K562 (cell line): ENCODE data around the gene FZD8. TPM values are rescaled to one million over a fixed set of nuclear protein-coding genes. Genes with fewer than 3 reads are reported as not detected.
A peak's percentile ranks its signal among the peaks of the same experiment; 100 is the strongest.

Source experiments
- ATF1 ChIP-seq, 2 experiments: fragments of 450-650 bp in 1 of 2; IDR thresholded peaks; 2 replicates each; pipeline ENCODE4 v1.6.1; 2016; ENCODE audit warnings: missing compliant biosample characterization in 1 of 2, missing genetic modification characterization in 1 of 2
- CREB1 ChIP-seq, 2 experiments: sonication (generic) in 1 of 2; formaldehyde crosslinking in 1 of 2; IDR thresholded peaks; 2 replicates each; pipeline versions ENCODE4 v1.6.1 to v1.8.0; 2012 to 2022; ENCODE audit warnings: inconsistent platforms in 1 of 2, mild to moderate bottlenecking in 1 of 2, missing genetic modification reagents in 1 of 2, moderate library complexity in 1 of 2
- KDM2B ChIP-seq: fragments of 250-450 bp; sonication (Bioruptor Pico); IDR thresholded peaks from 2 replicates; pipeline ENCODE4 v1.8.0; 2021; ENCODE audit warnings: mild to moderate bottlenecking, moderate library complexity
- L3MBTL2 ChIP-seq: fragments of 450-650 bp; IDR thresholded peaks from 2 replicates; pipeline ENCODE4 v1.6.1; 2016; ENCODE audit warnings: mild to moderate bottlenecking, moderate library complexity
- MAZ ChIP-seq, 2 experiments: fragments of 450-650 bp in 1 of 2; sonication (generic) in 1 of 2; formaldehyde crosslinking; IDR thresholded peaks in 1 of 2; conservative IDR thresholded peaks in 1 of 2; 2 replicates each; pipeline versions ENCODE4 v1.4.0 to v1.5.0; 2020; ENCODE audit warnings: mild to moderate bottlenecking in 1 of 2, missing genetic modification reagents in 1 of 2
- NFIC ChIP-seq: fragments of 450-650 bp; IDR thresholded peaks from 2 replicates; pipeline ENCODE4 v1.6.1; 2017; ENCODE audit warnings: mild to moderate bottlenecking, inconsistent platforms
- ZEB2 ChIP-seq: fragments of 450-650 bp; IDR thresholded peaks from 2 replicates; pipeline ENCODE4 v1.6.1; 2016
- polyA plus RNA-seq, 8 experiments: library from polyadenylated mRNA; depleted of rRNA in 4 of 8; stranded (reverse) in 5 of 8; unstranded in 3 of 8; fragments of >200 nt; fragmentation: Nextera tagmentation in 2 of 8; fragmentation: Illumina TruSeq in 1 of 8; extraction: Ambion mirVana in 2 of 8; extraction: Trizol in 1 of 8; gene quantifications; 2 replicates each; pipeline versions ENCODE4 v1.2.1 to v1.2.3, GENCODE V29; 2011 to 2014; ENCODE audit warnings: inconsistent platforms in 1 of 8, missing spikeins in 1 of 8
- total RNA-seq, 7 experiments: library from RNA; depleted of rRNA in 6 of 7; stranded (reverse); fragments of >200 nt in 6 of 7; fragmentation: Illumina TruSeq in 2 of 7; extraction: Trizol in 2 of 7; gene quantifications; 2 replicates each; pipeline versions ENCODE4 v1.2.1 to v1.2.3, GENCODE V29; 2011 to 2021; ENCODE audit warnings: low replicate concordance in 1 of 7
- TF ChIP-seq, protein P1 (sequence below), 2 experiments: fragments of 450-650 bp; formaldehyde crosslinking in 1 of 2; IDR thresholded peaks; 2 replicates each; pipeline versions ENCODE4 v1.4.0 to v1.6.1; 2014 to 2020; ENCODE audit warnings: mild to moderate bottlenecking in 2 of 2, borderline replicate concordance in 1 of 2, low read depth in 1 of 2
- TF ChIP-seq, protein P2 (sequence below), 2 experiments: fragments of 450-650 bp; IDR thresholded peaks; 2 replicates each; pipeline ENCODE4 v1.6.1; 2016
- TF ChIP-seq, protein P3 (sequence below): sonication (generic); formaldehyde crosslinking; IDR thresholded peaks from 2 replicates; pipeline ENCODE4 v1.9.0; 2022; ENCODE audit warnings: mild to moderate bottlenecking, missing genetic modification reagents
- TF ChIP-seq, protein P4 (sequence below): IDR thresholded peaks from 2 replicates; pipeline ENCODE4 v1.6.1; 2016; ENCODE audit warnings: missing genetic modification characterization, missing compliant biosample characterization

The FZD8 gene
- total and polyA plus RNA-seq, 9 of the 15 experiments (the other 6 are each of a cell fraction or from before 2014, with no cell fraction given) = 0.03 to 1.2 (median 0.16) TPM; not detected in 1

DNA sequence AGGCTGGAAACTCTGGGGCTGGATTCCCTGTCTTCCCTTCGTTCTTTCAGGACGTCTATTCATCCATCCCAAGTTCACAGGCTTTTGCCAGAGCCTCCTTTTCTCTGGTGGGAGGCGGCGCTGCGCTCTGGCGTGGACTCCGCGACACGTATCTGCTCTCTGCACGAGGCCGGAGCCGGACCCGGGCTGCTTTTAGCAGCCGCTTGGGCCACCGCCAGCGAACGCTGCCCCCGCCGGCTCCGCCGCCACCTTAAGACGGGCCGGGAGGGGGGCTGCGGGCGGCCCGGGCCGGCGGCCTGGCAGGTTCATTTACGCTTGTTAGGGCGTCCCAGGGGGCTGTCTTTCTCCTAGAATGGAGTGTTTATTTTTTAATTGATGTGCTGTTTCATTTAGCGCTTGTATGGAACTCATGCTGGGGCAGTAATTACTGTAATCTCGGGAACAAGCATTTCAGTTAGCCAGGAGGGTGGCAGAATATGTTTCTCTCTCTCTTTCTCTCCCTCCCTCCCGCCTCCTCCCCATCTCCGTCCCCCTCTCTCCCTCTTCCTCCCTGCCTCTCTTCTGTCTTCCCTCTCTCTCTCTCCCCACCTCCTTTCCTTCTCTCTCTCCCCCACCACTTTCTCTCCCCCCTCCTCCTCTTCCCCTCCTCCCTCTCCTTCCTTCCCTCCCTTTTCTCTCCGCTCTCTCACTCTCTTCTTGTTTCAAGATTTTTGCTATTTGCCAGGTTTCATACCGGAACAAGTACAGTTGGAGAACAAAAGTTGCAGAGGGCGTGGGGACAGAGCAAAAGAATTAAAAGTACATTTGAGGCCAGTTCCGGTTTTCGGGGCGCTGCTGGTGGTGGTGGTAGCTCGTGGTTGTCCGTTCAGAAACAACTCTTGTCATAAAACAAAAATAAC lies 1.3 kb upstream of the FZD8 start (continued):
- TF ChIP-seq, protein P1, sequence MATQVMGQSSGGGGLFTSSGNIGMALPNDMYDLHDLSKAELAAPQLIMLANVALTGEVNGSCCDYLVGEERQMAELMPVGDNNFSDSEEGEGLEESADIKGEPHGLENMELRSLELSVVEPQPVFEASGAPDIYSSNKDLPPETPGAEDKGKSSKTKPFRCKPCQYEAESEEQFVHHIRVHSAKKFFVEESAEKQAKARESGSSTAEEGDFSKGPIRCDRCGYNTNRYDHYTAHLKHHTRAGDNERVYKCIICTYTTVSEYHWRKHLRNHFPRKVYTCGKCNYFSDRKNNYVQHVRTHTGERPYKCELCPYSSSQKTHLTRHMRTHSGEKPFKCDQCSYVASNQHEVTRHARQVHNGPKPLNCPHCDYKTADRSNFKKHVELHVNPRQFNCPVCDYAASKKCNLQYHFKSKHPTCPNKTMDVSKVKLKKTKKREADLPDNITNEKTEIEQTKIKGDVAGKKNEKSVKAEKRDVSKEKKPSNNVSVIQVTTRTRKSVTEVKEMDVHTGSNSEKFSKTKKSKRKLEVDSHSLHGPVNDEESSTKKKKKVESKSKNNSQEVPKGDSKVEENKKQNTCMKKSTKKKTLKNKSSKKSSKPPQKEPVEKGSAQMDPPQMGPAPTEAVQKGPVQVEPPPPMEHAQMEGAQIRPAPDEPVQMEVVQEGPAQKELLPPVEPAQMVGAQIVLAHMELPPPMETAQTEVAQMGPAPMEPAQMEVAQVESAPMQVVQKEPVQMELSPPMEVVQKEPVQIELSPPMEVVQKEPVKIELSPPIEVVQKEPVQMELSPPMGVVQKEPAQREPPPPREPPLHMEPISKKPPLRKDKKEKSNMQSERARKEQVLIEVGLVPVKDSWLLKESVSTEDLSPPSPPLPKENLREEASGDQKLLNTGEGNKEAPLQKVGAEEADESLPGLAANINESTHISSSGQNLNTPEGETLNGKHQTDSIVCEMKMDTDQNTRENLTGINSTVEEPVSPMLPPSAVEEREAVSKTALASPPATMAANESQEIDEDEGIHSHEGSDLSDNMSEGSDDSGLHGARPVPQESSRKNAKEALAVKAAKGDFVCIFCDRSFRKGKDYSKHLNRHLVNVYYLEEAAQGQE (IDR thresholded peaks at IDR 0.05; ENCODE audit: borderline replicate concordance) = peak; percentile 21; the same call in 1 of the 2 replicates
- TF ChIP-seq, protein P1 (CRISPR knock-in tag; IDR thresholded peaks at IDR 0.05; ENCODE audit: low read depth) = no peak
- no peak for TF ChIP-seq ZEB2
- TF ChIP-seq KDM2B (CRISPR knock-in tag) = 0 out of 2 replicates have a peak, but pooled peaks have one; percentile 58
- TF ChIP-seq, protein P2, sequence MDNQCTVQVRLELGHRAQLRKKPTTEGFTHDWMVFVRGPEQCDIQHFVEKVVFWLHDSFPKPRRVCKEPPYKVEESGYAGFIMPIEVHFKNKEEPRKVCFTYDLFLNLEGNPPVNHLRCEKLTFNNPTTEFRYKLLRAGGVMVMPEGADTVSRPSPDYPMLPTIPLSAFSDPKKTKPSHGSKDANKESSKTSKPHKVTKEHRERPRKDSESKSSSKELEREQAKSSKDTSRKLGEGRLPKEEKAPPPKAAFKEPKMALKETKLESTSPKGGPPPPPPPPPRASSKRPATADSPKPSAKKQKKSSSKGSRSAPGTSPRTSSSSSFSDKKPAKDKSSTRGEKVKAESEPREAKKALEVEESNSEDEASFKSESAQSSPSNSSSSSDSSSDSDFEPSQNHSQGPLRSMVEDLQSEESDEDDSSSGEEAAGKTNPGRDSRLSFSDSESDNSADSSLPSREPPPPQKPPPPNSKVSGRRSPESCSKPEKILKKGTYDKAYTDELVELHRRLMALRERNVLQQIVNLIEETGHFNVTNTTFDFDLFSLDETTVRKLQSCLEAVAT (IDR thresholded peaks at IDR 0.05) = 0 out of 4 replicates have a peak, but pooled peaks of 1 of the 2 experiments have one; percentile 24
- TF ChIP-seq NFIC = peak; percentile 63
- peak in 1 of 2 experiments; percentile 31; a peak in 1 of 4 replicates for TF ChIP-seq MAZ (CRISPR knock-in tag; conservative IDR thresholded peaks at IDR 0.05 in 1 of 2, IDR thresholded peaks at IDR 0.05 in 1 of 2)
- TF ChIP-seq, protein P3, sequence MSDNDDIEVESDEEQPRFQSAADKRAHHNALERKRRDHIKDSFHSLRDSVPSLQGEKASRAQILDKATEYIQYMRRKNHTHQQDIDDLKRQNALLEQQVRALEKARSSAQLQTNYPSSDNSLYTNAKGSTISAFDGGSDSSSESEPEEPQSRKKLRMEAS (CRISPR knock-in tag) = peak; percentile 59
- TF ChIP-seq, protein P4, sequence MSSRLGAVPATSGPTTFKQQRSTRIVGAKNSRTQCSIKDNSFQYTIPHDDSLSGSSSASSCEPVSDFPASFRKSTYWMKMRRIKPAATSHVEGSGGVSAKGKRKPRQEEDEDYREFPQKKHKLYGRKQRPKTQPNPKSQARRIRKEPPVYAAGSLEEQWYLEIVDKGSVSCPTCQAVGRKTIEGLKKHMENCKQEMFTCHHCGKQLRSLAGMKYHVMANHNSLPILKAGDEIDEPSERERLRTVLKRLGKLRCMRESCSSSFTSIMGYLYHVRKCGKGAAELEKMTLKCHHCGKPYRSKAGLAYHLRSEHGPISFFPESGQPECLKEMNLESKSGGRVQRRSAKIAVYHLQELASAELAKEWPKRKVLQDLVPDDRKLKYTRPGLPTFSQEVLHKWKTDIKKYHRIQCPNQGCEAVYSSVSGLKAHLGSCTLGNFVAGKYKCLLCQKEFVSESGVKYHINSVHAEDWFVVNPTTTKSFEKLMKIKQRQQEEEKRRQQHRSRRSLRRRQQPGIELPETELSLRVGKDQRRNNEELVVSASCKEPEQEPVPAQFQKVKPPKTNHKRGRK (tag) = peak; percentile 89
- TF ChIP-seq ATF1 (CRISPR knock-in tag; IDR thresholded peaks at IDR 0.05) = 0 out of 2 replicates have a peak, but pooled peaks have one; percentile 21
- TF ChIP-seq ATF1 (tag; IDR thresholded peaks at IDR 0.05) = no peak
- peak; percentile 56; the same call in 1 of the 2 replicates for TF ChIP-seq CREB1 (IDR thresholded peaks at IDR 0.05)
- no peak for TF ChIP-seq CREB1 (CRISPR knock-in tag; IDR thresholded peaks at IDR 0.05)
- peak; percentile 52; the same call in 1 of the 2 replicates for TF ChIP-seq L3MBTL2
- TF ChIP-seq, all 486 proteins: peak for 18
